Measurements from ENCODE around the gene PPEF1.

DNA sequence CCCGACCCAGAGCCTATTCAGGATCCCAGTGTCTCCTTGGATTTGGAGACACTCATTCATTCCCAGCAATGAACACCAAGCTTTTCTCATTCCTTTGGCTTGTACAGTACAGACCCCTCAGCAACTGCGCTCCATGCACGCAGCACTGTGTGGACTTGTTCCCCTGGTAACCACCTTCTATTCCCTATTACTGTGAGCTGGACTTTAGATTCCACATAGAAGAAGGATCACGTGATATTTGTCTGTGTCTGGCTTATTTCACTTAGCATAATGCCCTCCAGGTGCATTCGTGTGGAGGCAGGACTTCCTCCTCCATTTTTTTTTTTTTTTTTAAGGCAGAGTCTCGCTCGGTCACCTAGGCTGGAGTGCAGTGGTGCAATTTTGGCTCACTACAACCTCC lies 170.0 kb downstream of the PPEF1 start:
- TF ChIP-seq, protein P1, sequence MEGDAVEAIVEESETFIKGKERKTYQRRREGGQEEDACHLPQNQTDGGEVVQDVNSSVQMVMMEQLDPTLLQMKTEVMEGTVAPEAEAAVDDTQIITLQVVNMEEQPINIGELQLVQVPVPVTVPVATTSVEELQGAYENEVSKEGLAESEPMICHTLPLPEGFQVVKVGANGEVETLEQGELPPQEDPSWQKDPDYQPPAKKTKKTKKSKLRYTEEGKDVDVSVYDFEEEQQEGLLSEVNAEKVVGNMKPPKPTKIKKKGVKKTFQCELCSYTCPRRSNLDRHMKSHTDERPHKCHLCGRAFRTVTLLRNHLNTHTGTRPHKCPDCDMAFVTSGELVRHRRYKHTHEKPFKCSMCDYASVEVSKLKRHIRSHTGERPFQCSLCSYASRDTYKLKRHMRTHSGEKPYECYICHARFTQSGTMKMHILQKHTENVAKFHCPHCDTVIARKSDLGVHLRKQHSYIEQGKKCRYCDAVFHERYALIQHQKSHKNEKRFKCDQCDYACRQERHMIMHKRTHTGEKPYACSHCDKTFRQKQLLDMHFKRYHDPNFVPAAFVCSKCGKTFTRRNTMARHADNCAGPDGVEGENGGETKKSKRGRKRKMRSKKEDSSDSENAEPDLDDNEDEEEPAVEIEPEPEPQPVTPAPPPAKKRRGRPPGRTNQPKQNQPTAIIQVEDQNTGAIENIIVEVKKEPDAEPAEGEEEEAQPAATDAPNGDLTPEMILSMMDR (conservative IDR thresholded peaks at IDR 0.05; ENCODE audit: low read depth, low read length), result no peak
- TF ChIP-seq MXI1 (IDR thresholded peaks at IDR 0.05; ENCODE audit: borderline replicate concordance, low read depth, low read length), result no peak
